Measurements from ENCODE around the gene PRSS50.
A peak's percentile ranks its signal among the peaks of the same experiment; 100 is the strongest.
"Not testable (repeated sequence)": the region's sequence is repeated elsewhere in the genome, so short reads cannot be mapped to it uniquely, and the experiment has no call there.

The PRSS50 gene

DNA sequence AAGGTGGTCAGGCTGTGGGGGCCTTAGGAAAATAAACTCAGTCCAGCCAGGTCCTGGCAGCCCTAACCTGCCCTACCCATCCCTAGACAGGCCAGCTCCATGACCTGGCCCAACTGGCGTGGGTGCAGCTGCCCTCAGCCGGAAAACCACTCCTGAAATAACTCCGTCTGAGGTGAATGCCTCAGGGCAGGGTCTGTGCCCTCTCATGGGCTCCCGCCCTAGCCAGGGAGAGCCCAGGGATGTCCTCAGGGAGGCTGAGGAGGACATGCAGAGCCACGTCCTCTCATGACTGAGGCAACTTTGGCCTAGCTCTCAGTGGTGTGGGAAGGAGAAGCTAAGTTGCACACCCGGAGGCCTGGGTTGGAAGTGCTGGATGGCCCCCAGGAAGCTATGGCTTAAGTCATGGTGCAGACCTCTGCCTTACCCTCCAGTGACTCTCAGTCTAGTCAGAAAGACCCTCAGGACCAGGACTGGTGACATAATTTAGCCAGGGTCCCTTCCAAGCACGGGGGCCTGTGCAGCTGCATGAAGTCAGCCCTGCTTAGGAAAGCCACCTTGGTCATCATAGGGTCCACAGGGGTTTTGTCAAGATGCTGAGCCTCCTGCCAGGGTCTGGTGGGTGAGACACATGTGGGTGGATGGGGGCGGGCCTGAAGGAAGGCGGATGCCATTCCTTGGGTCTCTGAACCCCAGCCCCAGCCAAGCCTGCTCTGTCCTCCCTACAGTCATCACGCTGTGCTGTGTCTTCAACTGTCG, 9.1 kb downstream of the PRSS50 start:
- DNase-seq (ENCODE audit: low read depth) = no peak

DNA sequence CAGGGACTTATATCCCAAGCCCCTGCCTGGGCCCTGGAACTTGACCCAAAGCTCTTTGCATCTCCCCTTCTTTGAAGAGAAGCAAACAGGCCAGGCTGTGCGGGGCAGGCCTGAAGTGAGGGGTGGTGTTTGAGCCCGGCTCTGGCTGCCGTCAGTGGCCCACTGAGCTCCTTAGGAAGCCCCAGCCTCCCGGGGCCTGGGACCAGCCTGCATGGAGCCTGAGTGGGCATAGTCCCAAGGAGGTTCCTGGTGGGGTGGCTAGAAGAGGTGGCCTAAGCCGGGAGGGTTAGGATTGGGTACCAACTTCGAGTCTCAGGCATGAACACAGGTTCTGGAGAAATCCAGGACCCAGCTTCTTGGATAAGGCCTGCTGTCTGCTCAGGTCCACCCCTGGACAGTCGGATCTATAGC, 10.1 kb downstream of the PRSS50 start:
- no peak for DNase-seq (ENCODE audit: low read depth)

DNA sequence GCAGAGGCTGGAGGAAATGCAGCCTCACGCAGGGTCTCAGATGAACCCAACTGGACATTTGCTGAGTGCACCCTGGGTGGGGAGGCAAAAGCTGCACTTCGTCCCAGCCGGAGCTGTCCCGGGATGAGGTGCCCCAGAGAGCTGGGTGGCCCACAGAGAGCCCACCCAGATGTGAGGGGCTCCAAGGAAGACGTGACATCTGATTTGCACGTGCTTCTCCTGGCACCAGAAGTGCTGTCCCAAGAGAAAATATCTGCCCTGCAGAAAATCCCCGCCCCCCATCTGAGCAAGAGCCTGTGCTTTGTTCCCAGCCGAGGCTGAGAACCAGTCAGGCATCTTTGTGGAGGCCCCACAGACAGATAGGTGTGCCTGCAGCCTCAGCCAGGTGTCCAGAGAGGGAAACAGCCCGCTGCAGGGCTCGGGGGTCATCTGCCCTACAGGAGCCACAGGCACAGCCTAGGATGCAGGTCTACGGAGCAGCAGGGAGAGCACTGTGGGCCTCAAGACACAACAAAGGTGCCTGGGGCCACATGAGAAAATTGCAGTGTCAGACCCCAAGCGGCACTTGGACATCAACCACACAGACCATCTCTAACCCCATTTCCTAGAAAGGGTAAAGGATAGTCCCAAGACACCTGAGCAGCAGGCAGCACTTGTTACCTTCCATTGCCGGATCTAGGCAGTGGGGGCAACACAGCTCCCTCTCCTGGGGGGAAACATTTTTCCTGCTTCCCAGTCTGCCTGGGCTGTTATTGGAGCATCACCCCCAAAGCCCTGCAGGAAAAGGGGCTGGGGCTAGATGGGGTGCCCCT, 10.7 kb downstream of the PRSS50 start:
- DNase-seq (ENCODE audit: low read depth) = no peak

DNA sequence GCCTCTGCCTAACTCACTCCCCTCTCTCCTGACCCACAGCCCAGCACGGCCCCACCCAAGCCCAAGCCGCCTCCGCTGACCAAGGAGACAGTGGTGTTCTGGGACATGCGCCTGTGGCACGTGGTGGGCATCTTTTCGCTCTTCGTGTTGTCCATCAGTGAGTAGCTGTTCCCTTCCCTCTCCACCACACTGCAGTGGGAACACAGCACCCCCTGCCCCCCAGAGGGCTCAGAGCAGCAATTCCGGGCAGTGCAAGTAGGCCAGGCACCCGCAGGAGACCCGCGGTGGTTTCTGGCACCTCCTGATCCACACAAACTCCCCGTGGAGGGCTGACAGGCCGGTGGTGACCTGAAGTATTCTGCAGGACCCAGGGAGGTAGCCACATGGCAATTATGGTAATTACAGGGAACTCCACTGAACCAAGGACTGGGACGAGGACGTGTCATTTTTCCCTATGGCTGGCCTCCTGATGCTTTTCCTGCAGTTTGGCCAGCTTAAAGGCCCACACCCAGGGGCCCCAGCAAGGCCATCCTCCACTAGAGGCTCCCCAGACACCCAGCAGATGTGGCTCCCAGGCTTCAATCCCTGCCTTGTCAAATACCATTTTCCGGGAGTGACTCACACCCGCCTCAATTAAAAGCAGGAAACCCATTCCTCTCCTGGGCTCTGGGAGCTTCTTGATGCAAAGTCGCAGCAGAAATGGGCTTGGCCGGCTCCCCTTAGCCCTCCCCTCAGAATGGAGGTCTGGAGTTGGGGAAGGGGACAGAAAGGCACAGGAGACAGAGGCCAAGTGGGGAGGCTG, 11.7 kb downstream of the PRSS50 start:
- DNase-seq (ENCODE audit: low read depth) = no peak

DNA sequence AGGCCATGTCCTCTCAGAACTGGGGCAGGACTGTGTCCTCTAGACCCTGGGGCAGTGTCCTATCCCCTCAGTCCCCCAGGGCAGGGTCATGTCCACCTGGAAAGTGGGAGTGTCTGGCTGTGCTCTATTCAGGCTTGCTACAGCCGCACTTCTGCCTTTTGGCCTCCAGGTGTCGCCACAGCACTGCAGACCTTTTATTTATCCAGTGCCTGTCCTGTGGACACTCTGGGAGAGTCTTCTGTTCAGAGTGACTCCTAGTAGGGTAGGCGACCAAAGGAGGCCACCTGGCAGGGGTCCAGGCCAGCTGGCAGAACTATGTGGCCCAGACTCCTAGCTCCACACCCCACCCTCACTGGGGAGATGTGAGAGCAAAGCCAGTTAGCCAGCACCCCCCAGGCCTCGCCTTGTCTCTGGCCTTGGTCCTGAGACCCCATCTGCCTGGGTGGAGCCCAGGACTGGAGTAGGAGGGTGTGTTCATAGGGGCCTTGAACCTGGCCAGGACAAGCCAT, 12.6 kb downstream of the PRSS50 start:
- peak; percentile 35 for DNase-seq (ENCODE audit: low read depth)

DNA sequence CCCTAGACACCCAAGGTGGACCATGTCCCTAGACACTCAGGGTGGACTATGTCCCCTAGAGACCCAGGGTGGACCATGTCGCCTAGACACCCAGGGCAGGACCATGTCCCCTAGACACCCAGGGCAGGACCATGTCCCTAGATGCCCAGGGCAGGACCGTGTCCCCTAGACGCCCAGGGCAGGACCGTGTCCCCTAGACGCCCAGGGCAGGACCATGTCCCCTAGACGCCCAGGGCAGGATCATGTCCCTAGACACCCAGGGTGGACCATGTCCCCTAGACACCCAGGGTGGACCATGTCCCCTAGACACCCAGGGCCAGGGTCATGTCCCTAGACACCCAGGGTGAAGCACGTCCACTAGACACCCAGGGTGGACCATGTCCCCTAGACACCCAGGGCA, 13.3 kb downstream of the PRSS50 start:
- not testable (repeated sequence) for DNase-seq (ENCODE audit: low read depth)

DNA sequence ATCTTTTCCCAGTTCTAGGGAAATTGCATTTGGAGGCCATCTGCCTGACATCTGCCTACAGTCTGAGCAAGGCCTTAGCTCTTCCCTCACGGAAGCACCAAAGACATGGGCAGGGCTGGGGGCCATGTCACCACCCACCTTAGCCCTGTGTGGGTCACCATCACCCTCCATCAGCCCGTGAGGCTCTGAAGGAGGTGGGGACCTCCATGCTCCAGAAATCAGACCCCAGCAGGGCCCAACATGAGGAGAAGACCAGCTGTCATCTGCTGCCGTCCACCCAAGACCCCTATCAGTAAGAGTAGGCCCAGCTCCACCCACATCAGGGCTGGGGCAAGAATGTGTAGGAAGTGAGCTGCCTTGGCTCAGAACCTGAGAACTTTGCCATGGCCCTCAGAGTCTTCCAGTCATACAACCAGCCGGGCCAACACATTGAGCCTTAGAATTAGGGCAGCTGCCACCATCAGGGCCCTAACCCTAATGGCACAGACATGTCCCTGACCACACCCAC, 14.6 kb downstream of the PRSS50 start:
- no peak for DNase-seq (ENCODE audit: low read depth)

DNA sequence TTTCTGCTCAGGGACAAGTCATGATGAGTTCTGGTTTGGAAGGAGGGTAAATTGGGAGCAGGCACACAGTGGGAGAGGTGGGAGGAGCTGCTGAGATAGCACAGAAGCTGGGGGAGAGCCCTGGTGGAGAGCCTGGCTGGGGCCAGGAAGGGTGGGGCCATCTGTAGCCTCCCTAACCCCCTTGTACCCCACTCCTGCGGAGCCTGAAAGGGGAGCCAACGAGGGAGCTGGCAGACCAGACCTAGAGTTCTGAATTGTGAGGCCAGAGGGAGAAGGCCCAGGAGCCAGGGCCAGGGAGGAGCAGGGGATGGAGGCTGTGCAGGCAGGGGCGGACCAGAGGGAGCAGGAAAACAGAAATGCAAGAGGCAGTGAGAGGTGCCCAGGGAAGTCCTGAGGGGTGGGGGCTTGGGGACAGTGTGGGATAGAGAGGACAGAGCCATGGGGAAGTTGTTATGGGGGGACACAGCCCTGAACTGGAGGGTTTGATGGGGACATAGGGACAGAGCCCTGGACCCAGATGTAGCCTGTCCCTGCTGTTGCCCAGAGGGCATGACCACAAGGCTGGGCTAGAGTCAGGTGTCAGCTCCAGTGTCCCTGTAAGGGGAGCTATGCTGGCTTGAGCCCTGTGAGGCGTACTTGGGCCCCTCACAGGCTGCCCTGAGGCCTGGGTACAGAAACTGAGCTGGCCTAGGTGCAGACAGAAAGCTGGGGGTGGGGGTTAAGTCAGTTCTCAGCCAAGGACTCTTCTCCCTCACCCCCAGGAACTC, 15.2 kb downstream of the PRSS50 start:
- DNase-seq (ENCODE audit: low read depth) = no peak

DNA sequence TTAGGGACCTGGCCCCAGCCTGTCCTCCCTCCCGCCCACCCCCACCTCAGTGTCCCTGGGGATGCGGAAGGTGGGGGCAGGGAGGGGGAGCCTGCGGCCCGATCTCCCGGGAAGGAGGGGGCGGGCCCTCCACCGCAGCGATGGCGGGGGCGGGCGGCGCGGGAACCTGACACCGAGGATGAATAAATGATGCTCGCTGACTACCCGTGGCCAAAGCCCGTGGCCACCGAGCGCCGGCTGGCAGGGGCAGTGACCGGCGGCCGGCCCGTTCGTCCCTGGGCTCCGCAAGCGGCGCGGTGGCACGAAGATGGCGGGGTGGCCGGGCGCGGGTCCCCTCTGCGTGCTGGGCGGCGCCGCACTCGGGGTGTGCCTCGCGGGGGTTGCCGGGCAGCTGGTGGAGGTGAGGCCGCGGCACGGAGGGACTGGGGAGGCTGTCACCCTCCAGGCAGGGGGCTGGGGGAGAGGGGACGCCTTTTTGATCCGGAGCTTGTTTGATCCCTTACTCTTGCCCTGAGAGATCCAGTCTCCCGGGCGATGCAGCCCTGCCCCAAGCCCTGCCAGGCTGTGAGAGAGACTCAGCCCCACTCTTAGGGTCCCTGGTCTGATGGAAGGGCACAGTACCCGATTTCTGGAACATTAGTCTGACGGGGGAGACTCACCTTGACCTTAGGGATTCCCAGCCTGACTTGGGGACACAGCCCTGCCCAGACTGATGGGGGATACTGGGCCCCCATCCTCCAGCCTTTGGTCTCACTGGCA, 16.3 kb downstream of the PRSS50 start, which contains the start of gene TMIE:
Gene TMIE, plus strand, starts transcription at position 212 of the 759 bp plus-strand sequence. Its CDS starts 96 bp downstream, at position 308.
- DNase-seq (ENCODE audit: low read depth) = no peak

DNA sequence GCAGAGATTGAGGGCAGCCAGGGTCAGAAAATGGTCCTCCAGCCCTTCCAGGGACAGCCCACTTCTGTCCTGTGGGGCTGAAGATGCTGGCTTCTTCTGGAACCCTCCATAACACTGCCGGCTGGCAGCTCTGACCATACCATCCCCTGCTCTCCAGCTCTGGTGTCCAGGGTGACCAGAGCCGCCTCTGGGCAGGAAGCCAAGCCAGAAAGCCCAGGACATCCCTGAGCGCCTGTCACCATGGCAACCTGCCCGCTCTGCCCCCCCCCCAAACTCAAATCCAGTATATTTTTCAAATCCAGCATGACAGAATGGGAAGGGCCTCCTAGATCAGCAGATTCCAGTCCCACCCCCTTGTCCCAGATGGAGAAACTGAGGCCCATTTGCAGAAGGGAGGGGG, 16.9 kb downstream of the PRSS50 start:
- DNase-seq (ENCODE audit: low read depth) = no peak

DNA sequence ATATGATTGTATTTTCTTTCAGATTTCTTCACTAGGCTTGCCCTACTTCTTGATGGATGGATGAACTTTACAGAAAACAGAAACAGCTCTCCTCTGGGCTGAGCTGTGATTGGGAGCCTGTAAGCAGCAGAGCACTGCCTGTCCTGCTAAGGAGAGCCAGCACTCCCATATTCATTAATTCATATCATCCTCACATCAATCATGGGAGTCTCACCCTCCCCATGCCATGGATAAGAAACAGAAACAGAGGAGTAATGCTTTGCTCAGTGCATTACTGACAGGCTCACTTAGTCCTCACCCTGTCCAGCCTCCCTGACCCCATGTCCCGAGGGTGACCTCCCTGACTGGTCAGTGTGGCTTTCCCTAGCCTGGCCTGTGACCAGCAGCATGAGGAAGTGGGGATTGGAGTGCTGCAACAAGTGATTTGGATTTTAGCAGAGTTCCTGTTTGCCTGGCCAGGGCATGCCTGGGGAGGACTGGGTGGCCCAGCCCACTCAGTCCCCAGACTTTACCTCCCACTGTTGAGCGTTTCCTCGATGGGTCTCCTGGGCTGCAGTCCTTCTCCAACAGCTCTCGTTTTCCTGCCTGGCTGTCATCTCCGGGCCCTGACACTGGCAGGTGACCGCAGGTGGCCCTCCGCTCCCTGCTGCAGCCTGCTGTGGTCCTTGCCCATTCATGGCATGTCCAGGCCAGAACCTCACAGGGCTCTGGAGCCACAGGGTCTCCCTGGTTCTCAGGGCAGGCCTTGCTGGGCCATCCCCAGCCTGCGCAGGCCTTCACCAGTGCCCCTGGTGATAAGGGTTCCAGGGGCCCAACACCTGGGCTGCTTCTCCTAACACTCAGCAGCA, 17.8 kb downstream of the PRSS50 start:
- no peak for DNase-seq (ENCODE audit: low read depth)

DNA sequence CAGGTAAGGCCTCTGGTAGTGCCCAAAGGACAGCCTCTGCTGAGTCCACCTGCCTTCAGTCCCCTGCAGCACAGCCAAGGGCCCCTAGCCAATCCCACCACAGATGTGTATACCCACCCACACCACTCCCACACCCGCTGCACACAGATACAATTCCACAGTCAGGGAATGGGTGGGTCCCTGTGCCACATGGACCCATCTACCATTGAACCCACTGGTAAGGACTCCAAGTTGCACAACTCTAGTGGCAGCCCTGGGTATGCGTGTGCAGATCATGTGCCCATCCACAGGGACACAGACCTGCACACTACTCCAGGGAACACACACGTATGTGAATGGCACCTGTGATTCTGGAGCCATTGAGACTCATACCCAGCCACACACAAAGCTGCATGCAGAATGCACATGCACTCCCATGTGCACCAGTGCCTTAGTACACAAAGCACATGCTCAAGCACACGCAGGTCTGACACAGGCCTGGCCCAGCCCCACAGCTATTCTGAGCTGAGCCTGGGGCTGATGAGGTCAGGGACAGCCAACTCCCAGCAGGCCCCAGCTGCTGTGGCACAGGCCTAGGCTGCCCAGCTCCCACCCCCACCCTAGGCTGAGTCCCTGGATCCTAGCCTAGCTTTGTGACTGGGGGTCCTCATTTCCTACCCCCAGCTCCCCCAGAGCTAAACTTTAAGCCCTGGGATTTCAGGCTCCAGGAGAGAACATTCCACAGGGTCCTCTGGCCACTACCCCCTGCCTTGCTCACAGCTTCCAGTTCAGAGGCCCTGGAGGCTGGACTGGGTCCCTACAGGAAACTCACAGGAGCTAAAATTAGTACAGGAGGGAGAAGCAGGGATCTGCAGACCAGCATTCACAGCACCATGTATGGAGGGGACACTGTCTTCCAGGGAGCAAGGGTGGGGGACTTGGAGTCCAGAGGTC, 21.4 kb downstream of the PRSS50 start:
- DNase-seq (ENCODE audit: low read depth) = no peak

DNA sequence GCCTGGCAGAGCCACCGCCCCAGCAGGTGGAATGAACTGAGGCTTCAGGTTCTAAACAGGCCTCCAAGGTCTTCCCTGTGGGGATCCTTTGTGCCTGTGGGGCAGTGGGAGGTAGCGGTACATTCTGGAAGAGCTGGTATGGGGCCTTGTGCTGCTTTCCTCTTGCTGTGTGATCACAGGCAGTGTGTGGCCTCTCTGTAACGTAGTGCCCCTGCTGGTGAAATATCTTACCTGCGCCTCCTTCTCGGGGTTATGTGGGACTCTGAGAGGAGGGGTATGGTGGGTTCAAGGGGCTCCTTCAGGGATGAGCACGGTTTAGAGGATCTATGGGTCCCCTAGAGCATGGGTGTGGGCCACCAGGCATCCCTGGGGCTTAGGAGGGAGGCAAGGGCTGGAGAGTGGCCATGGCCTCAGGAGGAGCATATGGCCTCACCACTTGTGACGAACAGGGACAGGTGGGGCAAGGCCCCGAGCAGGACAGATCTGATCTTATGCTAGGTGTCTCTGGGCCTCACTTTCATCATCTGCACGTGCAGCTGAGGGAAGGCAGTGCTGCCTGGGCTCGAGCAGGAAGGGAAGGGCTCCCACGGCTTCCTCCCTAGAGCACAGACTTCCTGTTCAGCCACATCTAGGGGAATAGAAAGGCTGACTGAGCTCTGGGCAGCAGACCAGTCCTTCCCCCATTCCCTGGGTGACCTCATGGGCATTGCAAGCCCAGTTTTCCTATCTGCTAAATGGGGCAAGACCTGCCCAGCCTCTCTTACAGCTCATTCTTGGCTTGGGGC, 22.3 kb downstream of the PRSS50 start:
- peak; percentile 89 for DNase-seq (ENCODE audit: low read depth)

DNA sequence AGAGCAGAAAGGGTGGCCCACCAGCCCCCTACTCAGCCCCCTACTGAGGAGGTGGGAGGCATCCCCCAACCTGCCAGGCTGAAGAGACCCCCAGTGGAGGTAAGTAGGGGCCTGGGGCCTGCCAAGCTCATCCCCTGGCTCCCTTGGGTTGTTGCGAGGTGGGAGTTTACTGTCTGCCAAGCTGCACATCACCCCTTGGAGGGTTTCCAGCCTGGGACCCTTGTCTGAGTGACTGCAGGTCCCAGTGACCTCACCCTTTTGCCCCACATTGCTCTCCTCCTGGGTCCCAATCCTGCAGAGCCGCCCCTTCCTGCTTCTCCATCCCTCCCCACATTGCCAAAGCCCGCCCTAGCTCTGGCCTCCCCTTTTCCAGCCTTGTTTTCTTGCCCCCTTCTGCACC, 23.1 kb downstream of the PRSS50 start:
- DNase-seq (ENCODE audit: low read depth) = no peak

DNA sequence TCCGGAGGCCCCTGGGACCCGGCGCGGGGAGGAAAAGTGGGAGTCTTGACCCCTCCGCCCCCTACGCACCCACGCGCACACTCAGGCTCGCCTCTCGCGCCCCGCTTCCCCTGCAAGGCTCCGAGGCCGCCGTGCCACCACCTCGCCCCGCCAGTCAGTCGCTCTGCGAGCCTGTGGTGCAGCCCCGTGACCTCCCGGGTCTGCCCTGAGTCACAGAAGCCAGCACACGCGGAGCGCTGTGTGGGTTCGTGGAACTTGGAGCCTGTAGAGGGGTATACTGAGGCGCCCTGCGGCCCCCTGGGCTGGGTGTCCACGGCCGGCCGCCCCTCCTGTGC, 23.8 kb downstream of the PRSS50 start:
- DNase-seq (ENCODE audit: low read depth) = peak; percentile 42

DNA sequence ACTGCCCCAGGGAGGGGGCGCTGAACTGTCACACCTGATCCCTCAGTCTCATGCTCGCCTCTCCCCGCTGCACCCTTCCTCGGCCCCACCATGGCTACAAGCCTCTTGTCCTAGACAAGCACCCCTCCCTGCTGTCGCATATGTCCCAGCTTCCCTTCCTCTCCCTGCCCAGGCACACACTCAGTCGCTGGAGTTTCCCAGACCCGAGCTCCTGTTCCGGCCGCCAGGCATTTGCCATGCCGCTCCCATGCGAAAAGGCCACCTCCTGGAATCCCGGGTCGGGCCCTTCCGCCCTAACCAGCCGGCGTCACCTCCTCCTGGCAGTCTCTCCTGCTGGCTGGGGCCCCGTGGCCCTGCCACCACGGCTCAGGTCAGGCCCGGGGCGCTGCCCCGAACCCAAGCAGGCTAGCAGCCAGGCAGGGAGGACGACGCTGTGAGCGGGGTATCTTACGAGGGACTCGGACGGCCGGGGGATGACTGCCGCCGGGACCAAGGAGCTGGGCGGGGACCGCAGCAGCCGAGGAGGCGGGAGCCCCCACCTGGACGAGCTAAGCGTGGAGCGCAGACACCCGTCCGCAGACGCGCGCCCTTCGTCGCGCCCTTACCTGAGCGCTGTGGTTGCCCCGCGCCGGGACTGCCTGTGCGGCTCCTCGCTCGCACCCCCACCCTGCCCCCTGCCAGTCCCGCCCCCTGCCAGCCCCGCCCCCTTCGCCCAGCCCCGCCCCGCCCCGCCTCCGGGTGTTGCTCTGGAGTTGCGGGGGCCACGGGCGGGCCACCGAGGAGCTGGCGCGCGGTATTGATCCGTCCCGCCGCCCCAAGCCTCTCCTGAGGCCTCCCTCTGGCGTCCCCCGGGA, 24.4 kb downstream of the PRSS50 start, which contains the start of gene ALS2CL:
Gene ALS2CL, minus strand, starts transcription at position 642 of the 854 bp plus-strand sequence. CDS start 4,239 bp downstream, outside the sequence.
- DNase-seq (ENCODE audit: low read depth) = peak; percentile 61

DNA sequence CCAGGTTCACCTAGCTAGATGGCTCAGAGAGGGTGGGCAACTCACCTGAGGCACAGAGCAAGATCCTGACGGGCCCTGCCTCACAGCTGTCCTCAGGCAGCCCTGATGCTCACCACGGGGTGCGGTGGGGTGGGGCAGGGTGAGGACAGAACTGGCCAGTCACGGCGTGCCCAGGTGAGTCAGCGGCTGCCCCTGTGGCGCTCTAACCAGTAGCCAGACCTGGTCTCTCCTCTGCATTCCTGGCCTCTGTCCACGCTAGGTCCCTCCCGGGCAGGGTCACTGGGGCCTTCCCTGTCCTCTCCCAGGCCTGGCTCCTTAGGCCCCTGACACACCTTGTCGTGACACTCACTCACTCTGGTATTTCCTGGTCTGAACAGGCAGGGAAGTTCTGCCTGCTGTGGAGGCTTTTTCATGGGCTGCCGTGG, 25.1 kb downstream of the PRSS50 start:
- DNase-seq (ENCODE audit: low read depth) = no peak

All from CMK (cell line).